ENCODE measurements around the gene WDR88.

Gene WDR88

GRCh38 chr19:33156334-33156733 is 24.4 kb downstream of the WDR88 start:
- Histone ChIP-seq H3K9me2 (replicated peaks; ENCODE audit: control insufficient read depth, low read length) (no peaks in the 10 kb centered on the region), H3K9me3 (ENCODE audit: control insufficient read depth, insufficient read depth, low read length) (no peaks in the 10 kb centered on the region), H4K20me1 (ENCODE audit: control insufficient read depth, insufficient read depth, low read depth, low read length) (no peaks in the 10 kb centered on the region), H3K4me1 (ENCODE audit: control insufficient read depth, low read length) (peaks cover 4% of the 10 kb centered on the region; the same call in 1 of the 2 replicates), H3K27ac (ENCODE audit: low read depth, low read length) (no peak overlapping the region), H3K4me2 (ENCODE audit: low read length) (no peak overlapping the region), H3K36me3 (ENCODE audit: control insufficient read depth, low read length) (no peaks in the 10 kb centered on the region), H3K79me2 (ENCODE audit: control insufficient read depth, low read length) (no peaks in the 10 kb centered on the region), H3F3A (ENCODE audit: control insufficient read depth, insufficient read depth) (no peaks in the 10 kb centered on the region), H3K4me3 (ENCODE audit: low read length) (no peak overlapping the region), H3K27me3 (ENCODE audit: control insufficient read depth, low read length) (no peaks in the 10 kb centered on the region)
- no peak for TF ChIP-seq CTCF (IDR thresholded peaks at IDR 0.05; ENCODE audit: low read depth, low read length, poor library complexity, severe bottlenecking)
- no peak for TF ChIP-seq EZH2phosphoT487 (IDR thresholded peaks at IDR 0.05; ENCODE audit: borderline replicate concordance, low read length)

GRCh38 chr19:33157906-33158305 is 26.0 kb downstream of the WDR88 start:
- H3K4me3 ChIP-seq (ENCODE audit: low read length), result no peak overlapping the region

GRCh38 chr19:33158365-33158764 is 26.5 kb downstream of the WDR88 start:
- H3K79me2 ChIP-seq (ENCODE audit: control insufficient read depth, low read length), result no peaks in the 10 kb centered on the region
- no peak overlapping the region for H3K4me2 ChIP-seq (ENCODE audit: low read length)
- no peaks in the 10 kb centered on the region for H3F3A ChIP-seq (ENCODE audit: control insufficient read depth, insufficient read depth)
- H3K27me3 ChIP-seq (ENCODE audit: control insufficient read depth, low read length), result no peaks in the 10 kb centered on the region
- no peak overlapping the region for H3K27ac ChIP-seq (ENCODE audit: low read depth, low read length)
- H4K20me1 ChIP-seq (ENCODE audit: control insufficient read depth, insufficient read depth, low read depth, low read length), result no peaks in the 10 kb centered on the region
- H3K4me3 ChIP-seq (ENCODE audit: low read length), result no peak overlapping the region
- no peaks in the 10 kb centered on the region for H3K36me3 ChIP-seq (ENCODE audit: control insufficient read depth, low read length)
- no peak for TF ChIP-seq EZH2phosphoT487 (IDR thresholded peaks at IDR 0.05; ENCODE audit: borderline replicate concordance, low read length)
- no peaks in the 10 kb centered on the region for H3K9me2 ChIP-seq (replicated peaks; ENCODE audit: control insufficient read depth, low read length)
- H3K4me1 ChIP-seq (ENCODE audit: control insufficient read depth, low read length), result peaks cover 4% of the 10 kb centered on the region; the same call in 1 of the 2 replicates
- H3K9me3 ChIP-seq (ENCODE audit: control insufficient read depth, insufficient read depth, low read length), result no peaks in the 10 kb centered on the region

More at GRCh38 chr19:33157906-33158305, 26.0 kb downstream of the WDR88 start:
- peaks cover 4% of the 10 kb centered on the region; the same call in 1 of the 2 replicates for H3K4me1 ChIP-seq (ENCODE audit: control insufficient read depth, low read length)
- H3K27ac ChIP-seq (ENCODE audit: low read depth, low read length), result no peak overlapping the region
- H3K36me3 ChIP-seq (ENCODE audit: control insufficient read depth, low read length), result no peaks in the 10 kb centered on the region
- H3K9me2 ChIP-seq (replicated peaks; ENCODE audit: control insufficient read depth, low read length), result no peaks in the 10 kb centered on the region
- H3K79me2 ChIP-seq (ENCODE audit: control insufficient read depth, low read length), result no peaks in the 10 kb centered on the region
- TF ChIP-seq EZH2phosphoT487 (IDR thresholded peaks at IDR 0.05; ENCODE audit: borderline replicate concordance, low read length) (no peak), CTCF (IDR thresholded peaks at IDR 0.05; ENCODE audit: low read depth, low read length, poor library complexity, severe bottlenecking) (no peak)
- no peaks in the 10 kb centered on the region for H3K27me3 ChIP-seq (ENCODE audit: control insufficient read depth, low read length)
- H4K20me1 ChIP-seq (ENCODE audit: control insufficient read depth, insufficient read depth, low read depth, low read length), result no peaks in the 10 kb centered on the region
- H3K9me3 ChIP-seq (ENCODE audit: control insufficient read depth, insufficient read depth, low read length), result no peaks in the 10 kb centered on the region
- no peaks in the 10 kb centered on the region for H3F3A ChIP-seq (ENCODE audit: control insufficient read depth, insufficient read depth)
- H3K4me2 ChIP-seq (ENCODE audit: low read length), result no peak overlapping the region

- no peaks in the 10 kb centered on the region for H4K20me1 ChIP-seq (ENCODE audit: control insufficient read depth, insufficient read depth, low read depth, low read length)
Measured at GRCh38 chr19:33159149-33159548, 27.2 kb downstream of the WDR88 start.

More at GRCh38 chr19:33159149-33159548, 27.2 kb downstream of the WDR88 start:
- Histone ChIP-seq H3K27me3 (ENCODE audit: control insufficient read depth, low read length) (no peaks in the 10 kb centered on the region), H3K27ac (ENCODE audit: low read depth, low read length) (no peak overlapping the region), H3K36me3 (ENCODE audit: control insufficient read depth, low read length) (no peaks in the 10 kb centered on the region), H3K9me3 (ENCODE audit: control insufficient read depth, insufficient read depth, low read length) (no peaks in the 10 kb centered on the region), H3K79me2 (ENCODE audit: control insufficient read depth, low read length) (no peaks in the 10 kb centered on the region), H3K9me2 (replicated peaks; ENCODE audit: control insufficient read depth, low read length) (no peaks in the 10 kb centered on the region), H3K4me1 (ENCODE audit: control insufficient read depth, low read length) (peaks cover 4% of the 10 kb centered on the region; the same call in 1 of the 2 replicates), H3K4me3 (ENCODE audit: low read length) (no peak overlapping the region), H3K4me2 (ENCODE audit: low read length) (no peak overlapping the region), H3F3A (ENCODE audit: control insufficient read depth, insufficient read depth) (no peaks in the 10 kb centered on the region)
- no peak for TF ChIP-seq EZH2phosphoT487 (IDR thresholded peaks at IDR 0.05; ENCODE audit: borderline replicate concordance, low read length)
- TF ChIP-seq CTCF (IDR thresholded peaks at IDR 0.05; ENCODE audit: low read depth, low read length, poor library complexity, severe bottlenecking), result no peak

Data from DOHH2 (cell line).